Karpas-422 (cell line): Measurements from ENCODE around the gene TAAR8. TPM values are rescaled to one million over a fixed set of nuclear protein-coding genes. Genes with fewer than 3 reads are reported as not detected.
"Not testable (repeated sequence)": the region's sequence is repeated elsewhere in the genome, so short reads cannot be mapped to it uniquely, and the experiment has no call there.

Source experiments
- DNase-seq: peaks from one replicate; pipeline ENCODE4 v3.0.0-alpha.2; 2015
- H2AFZ ChIP-seq: fragments of 200-600 bp; sonication (generic); 2 replicates; pipeline ENCODE4 v1.6.1; 2014; ENCODE audit warnings: antibody characterized with exemption, low read length, mixed read lengths
- H3K27ac ChIP-seq: fragments of 200-600 bp; sonication (generic); 2 replicates; pipeline ENCODE4 v1.5.1; 2014; ENCODE audit warnings: mild to moderate bottlenecking, low read length, moderate library complexity
- H3K27me3 ChIP-seq: fragments of 200-600 bp; sonication (generic); 2 replicates; pipeline ENCODE4 v1.6.1; 2014; ENCODE audit warnings: low read length, mixed read lengths
- H3K36me3 ChIP-seq: fragments of 200-600 bp; sonication (generic); 2 replicates; pipeline ENCODE4 v1.6.1; 2014; ENCODE audit warnings: low read length, mixed read lengths; ENCODE audit not compliant: insufficient read depth
- H3K4me1 ChIP-seq: fragments of 200-600 bp; sonication (generic); 2 replicates; pipeline ENCODE4 v1.6.1; 2014; ENCODE audit warnings: mild to moderate bottlenecking, low read length, mixed read lengths
- H3K4me2 ChIP-seq: fragments of 200-600 bp; sonication (generic); 2 replicates; pipeline ENCODE4 v1.6.1; 2014; ENCODE audit warnings: low read length, low read depth, mild to moderate bottlenecking; ENCODE audit not compliant: poor library complexity, severe bottlenecking
- H3K4me3 ChIP-seq: fragments of 200-600 bp; sonication (generic); 2 replicates; pipeline ENCODE4 v1.5.1; 2014; ENCODE audit warnings: mild to moderate bottlenecking, antibody characterized with exemption, low read length, mixed read lengths
- H3K79me2 ChIP-seq: fragments of 200-600 bp; sonication (generic); 2 replicates; pipeline ENCODE4 v1.6.1; 2014; ENCODE audit warnings: mild to moderate bottlenecking, low read length, mixed read lengths
- H3K9ac ChIP-seq: fragments of 200-600 bp; sonication (generic); 2 replicates; pipeline ENCODE4 v1.6.0; 2014; ENCODE audit warnings: low read length
- H3K9me2 ChIP-seq: fragments of 200-600 bp; sonication (generic), shearing (Covaris generic); replicated peaks from 2 replicates; pipeline ENCODE4 v1.6.0; 2014; ENCODE audit warnings: mild to moderate bottlenecking, low read length, moderate library complexity; ENCODE audit not compliant: insufficient read depth
- H3K9me3 ChIP-seq: fragments of 300-700, 200-600 bp; sonication (generic); 2 replicates; pipeline ENCODE4 v1.6.1; 2014; ENCODE audit warnings: low read length, mixed read lengths
- H4K20me1 ChIP-seq: fragments of 200-600 bp; sonication (generic); 2 replicates; pipeline ENCODE4 v1.6.1; 2014; ENCODE audit warnings: mild to moderate bottlenecking, antibody characterized with exemption, low read length, low read depth; ENCODE audit not compliant: insufficient read depth
- total RNA-seq: library from RNA; depleted of rRNA; stranded (reverse); fragments of >200 nt; shearing (Covaris generic); gene quantifications from 2 replicates; pipeline ENCODE4 v1.2.3, GENCODE V29; 2014; ENCODE audit warnings: low replicate concordance

Gene TAAR8
- total RNA-seq, 1 experiment from 2014 or later = not detected

GRCh38 chr6:132530293-132530974 is 22.0 kb upstream of the TAAR8 start:
- Histone ChIP-seq H3K9ac (peak overlapping the region; percentile 60), H3K4me2 (peak overlapping the region; percentile 76), H2AFZ (peak overlapping the region; percentile 65)

GRCh38 chr6:132534546-132534945 is 17.9 kb upstream of the TAAR8 start:
- not testable (repeated sequence) for H3K9ac ChIP-seq, H3K79me2 ChIP-seq, H3K9me2 ChIP-seq, H3K9me3 ChIP-seq, H3K27me3 ChIP-seq, H3K27ac ChIP-seq, H3K4me3 ChIP-seq, H3K36me3 ChIP-seq, H3K4me2 ChIP-seq, H3K4me1 ChIP-seq, DNase-seq, H2AFZ ChIP-seq, H4K20me1 ChIP-seq

More at GRCh38 chr6:132530293-132530974, 22.0 kb upstream of the TAAR8 start:
- Histone ChIP-seq H3K4me3 (peak overlapping the region; percentile 62), H4K20me1 (no peaks in the 10 kb centered on the region), H3K9me2 (no peaks in the 10 kb centered on the region), H3K27me3 (no peaks in the 10 kb centered on the region), H3K9me3 (no peaks in the 10 kb centered on the region), H3K27ac (no peak overlapping the region), H3K4me1 (peaks cover 32% of the 10 kb centered on the region), H3K36me3 (no peaks in the 10 kb centered on the region), H3K79me2 (no peaks in the 10 kb centered on the region)
- DNase-seq = peak; percentile 91

DNA sequence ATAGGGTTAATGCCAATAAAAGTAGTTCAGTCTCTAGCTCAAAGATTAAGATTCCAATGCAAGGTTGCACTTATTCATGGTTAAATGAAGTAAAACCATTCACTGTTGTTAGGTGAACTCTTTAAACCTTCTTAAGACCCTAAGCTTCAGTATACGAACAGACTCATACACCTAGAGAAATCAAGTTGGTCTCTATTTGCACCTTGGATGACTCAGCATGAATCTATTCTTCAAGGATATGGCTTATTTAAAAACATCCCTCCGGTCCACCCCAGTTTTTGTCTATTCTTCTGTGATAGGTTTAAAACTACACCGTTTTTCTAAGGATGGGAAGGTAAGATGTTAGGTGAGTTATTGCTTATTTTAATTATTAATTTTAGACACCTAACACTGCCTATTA is 15.3 kb upstream of the TAAR8 start:
- no peaks in the 10 kb centered on the region for H3K9me3 ChIP-seq
- no peak overlapping the region for H3K4me2 ChIP-seq
- no peak overlapping the region for H2AFZ ChIP-seq
- H4K20me1 ChIP-seq = no peaks in the 10 kb centered on the region
- H3K27me3 ChIP-seq = no peaks in the 10 kb centered on the region
- H3K4me1 ChIP-seq = no peaks in the 10 kb centered on the region
- H3K9ac ChIP-seq = no peak overlapping the region
- no peaks in the 10 kb centered on the region for H3K36me3 ChIP-seq
- no peaks in the 10 kb centered on the region for H3K9me2 ChIP-seq
- no peaks in the 10 kb centered on the region for H3K79me2 ChIP-seq
- H3K27ac ChIP-seq = no peak overlapping the region
- no peak overlapping the region for H3K4me3 ChIP-seq
- DNase-seq = no peak

- no peaks in the 10 kb centered on the region for H3K27me3 ChIP-seq
- H4K20me1 ChIP-seq = no peaks in the 10 kb centered on the region
- no peaks in the 10 kb centered on the region for H3K9me2 ChIP-seq
- no peaks in the 10 kb centered on the region for H3K9me3 ChIP-seq
- H3K9ac ChIP-seq = no peak within 1 kb of the TSS
- no peak within 1 kb of the TSS for H3K4me3 ChIP-seq
- H3K4me1 ChIP-seq = no peaks in the 10 kb centered on the region
- no peak within 1 kb of the TSS for H3K27ac ChIP-seq
- DNase-seq = no peak
- H3K79me2 ChIP-seq = no peaks in the 10 kb centered on the region
- H3K36me3 ChIP-seq = no peaks in the 10 kb centered on the region
- no peak within 1 kb of the TSS for H2AFZ ChIP-seq
- H3K4me2 ChIP-seq = no peak within 1 kb of the TSS
Observed at GRCh38 chr6:132537977-132538376, 14.5 kb upstream of the TAAR8 start, which contains the start of gene TAAR9. Gene TAAR9 (plus strand): TSS chr6:132538277. CDS start chr6:132538290, 13 bp downstream.

DNA sequence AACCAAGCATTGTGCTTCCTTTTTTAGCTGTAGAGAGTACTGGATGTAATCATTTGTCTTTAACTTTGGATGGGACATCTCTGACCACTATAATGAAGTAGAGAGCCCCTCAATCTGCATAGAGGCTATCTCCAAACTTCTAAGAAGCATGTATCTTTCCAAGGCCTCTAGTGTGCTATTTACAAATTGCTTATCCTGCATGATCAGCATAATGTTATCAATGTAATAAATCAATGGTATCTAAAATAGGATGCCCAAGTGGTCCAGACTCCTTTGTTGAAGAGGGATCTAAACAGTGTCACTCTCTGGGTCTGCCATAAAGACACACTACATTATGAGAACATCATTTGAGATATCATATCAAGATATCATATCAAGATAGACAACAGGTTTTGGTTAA is 7.6 kb upstream of the TAAR8 start:
- Histone ChIP-seq H3K27me3 (no peaks in the 10 kb centered on the region), H3K4me2 (no peak overlapping the region), H4K20me1 (no peaks in the 10 kb centered on the region), H3K9ac (no peak overlapping the region), H3K79me2 (no peaks in the 10 kb centered on the region), H3K36me3 (no peaks in the 10 kb centered on the region), H3K4me3 (no peak overlapping the region), H3K9me2 (no peaks in the 10 kb centered on the region), H3K4me1 (no peaks in the 10 kb centered on the region), H3K27ac (no peak overlapping the region), H2AFZ (no peak overlapping the region), H3K9me3 (no peaks in the 10 kb centered on the region)
- DNase-seq = no peak

- H3K9ac ChIP-seq = no peak overlapping the region
- H2AFZ ChIP-seq = no peak overlapping the region
- H4K20me1 ChIP-seq = no peaks in the 10 kb centered on the region
- H3K4me1 ChIP-seq = no peaks in the 10 kb centered on the region
- H3K27ac ChIP-seq = no peak overlapping the region
- H3K27me3 ChIP-seq = no peaks in the 10 kb centered on the region
- no peaks in the 10 kb centered on the region for H3K9me3 ChIP-seq
- H3K4me3 ChIP-seq = no peak overlapping the region
- no peak overlapping the region for H3K4me2 ChIP-seq
- no peaks in the 10 kb centered on the region for H3K36me3 ChIP-seq
- DNase-seq = no peak
- H3K79me2 ChIP-seq = no peaks in the 10 kb centered on the region
- no peaks in the 10 kb centered on the region for H3K9me2 ChIP-seq
Observed at GRCh38 chr6:132548746-132549463, 3.6 kb upstream of the TAAR8 start.

DNA sequence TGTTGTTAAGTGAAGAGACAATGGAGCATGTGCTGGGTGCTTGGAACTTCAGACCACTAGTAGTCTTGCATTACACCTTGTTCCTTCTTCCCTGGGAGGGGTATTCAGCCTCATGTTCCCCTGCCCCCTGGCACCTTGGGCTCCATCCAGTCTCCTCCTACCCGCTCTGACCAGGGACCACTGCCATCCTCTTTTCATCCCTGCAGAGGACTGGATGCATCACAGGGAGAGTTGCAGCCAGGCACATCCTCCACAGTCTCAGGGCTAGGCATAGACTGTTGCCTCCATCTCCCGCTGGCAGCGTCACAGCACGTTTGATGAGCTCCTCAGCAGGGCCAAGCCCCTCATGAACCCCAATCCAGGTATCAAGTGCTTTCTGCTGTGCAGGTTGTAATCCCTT is 1.3 kb upstream of the TAAR8 start:
- H2AFZ ChIP-seq = no peak overlapping the region
- H3K4me1 ChIP-seq = no peaks in the 10 kb centered on the region
- H3K9me2 ChIP-seq = no peaks in the 10 kb centered on the region
- DNase-seq = no peak
- no peak overlapping the region for H3K9ac ChIP-seq
- H3K4me3 ChIP-seq = no peak overlapping the region
- no peaks in the 10 kb centered on the region for H3K27me3 ChIP-seq
- no peaks in the 10 kb centered on the region for H3K9me3 ChIP-seq
- H3K27ac ChIP-seq = no peak overlapping the region
- no peaks in the 10 kb centered on the region for H3K79me2 ChIP-seq
- no peak overlapping the region for H3K4me2 ChIP-seq
- H3K36me3 ChIP-seq = no peaks in the 10 kb centered on the region
- H4K20me1 ChIP-seq = no peaks in the 10 kb centered on the region

GRCh38 chr6:132560087-132560486 is 7.6 kb downstream of the TAAR8 start:
- H3K4me1 ChIP-seq, H3K9me2 ChIP-seq, H3K4me2 ChIP-seq, H3K36me3 ChIP-seq, H3K4me3 ChIP-seq, DNase-seq, H3K27me3 ChIP-seq, H2AFZ ChIP-seq, H4K20me1 ChIP-seq, H3K9ac ChIP-seq, H3K9me3 ChIP-seq, H3K27ac ChIP-seq, H3K79me2 ChIP-seq: not testable (repeated sequence)
